Neural cell (in vitro differentiated cells): ENCODE results near the gene QRICH1. TPM values are rescaled to one million over a fixed set of nuclear protein-coding genes. Genes with fewer than 3 reads are reported as not detected.

Experiments
- H2AFZ ChIP-seq: fragments of 200-600, 300-800 bp; sonication (generic), shearing (Covaris generic); 2 replicates; pipeline ENCODE4 v1.6.0; 2014; ENCODE audit warnings: low read depth, mild to moderate bottlenecking, antibody characterized with exemption, low read length, moderate library complexity
- H3F3A ChIP-seq: fragments of 200-600 bp; shearing (Covaris generic); 2 replicates; pipeline ENCODE4 v1.6.1; 2016; ENCODE audit warnings: mild to moderate bottlenecking, moderate library complexity, mixed read lengths, antibody characterized with exemption, low read length; ENCODE audit not compliant: insufficient read depth, poor library complexity, severe bottlenecking
- H3K27ac ChIP-seq: fragments of 200-600, 300-800 bp; sonication (generic), shearing (Covaris generic); 2 replicates; pipeline ENCODE4 v1.5.1; 2014; ENCODE audit warnings: mild to moderate bottlenecking, low read length, moderate library complexity
- H3K27me3 ChIP-seq: fragments of 300-800, 200-600 bp; sonication (generic), shearing (Covaris generic); 2 replicates; pipeline ENCODE4 v1.6.0; 2014; ENCODE audit warnings: mild to moderate bottlenecking, low read depth, low read length, moderate library complexity; ENCODE audit not compliant: insufficient read depth
- H3K36me3 ChIP-seq: fragments of 300-800, 200-600 bp; sonication (generic), shearing (Covaris generic); 2 replicates; pipeline ENCODE4 v1.5.1; 2014; ENCODE audit warnings: mild to moderate bottlenecking, antibody characterized with exemption, low read length, moderate library complexity; ENCODE audit not compliant: insufficient read depth
- H3K4me2 ChIP-seq: fragments of 300-800, 200-600 bp; sonication (generic), shearing (Covaris generic); 2 replicates; pipeline ENCODE4 v1.6.0; 2014; ENCODE audit warnings: mild to moderate bottlenecking, low read length
- H3K4me3 ChIP-seq: fragments of 300-800, 200-600 bp; sonication (generic), shearing (Covaris generic); 2 replicates; pipeline ENCODE4 v1.5.1; 2014; ENCODE audit warnings: mild to moderate bottlenecking, low read length, moderate library complexity
- H3K79me2 ChIP-seq: fragments of 200-600 bp; shearing (Covaris generic); replicated peaks from 2 replicates; pipeline ENCODE4 v1.6.0; 2014; ENCODE audit warnings: mild to moderate bottlenecking, low read length, moderate library complexity; ENCODE audit not compliant: insufficient read depth
- H3K9ac ChIP-seq: fragments of 300-800, 200-600 bp; sonication (generic), shearing (Covaris generic); 2 replicates; pipeline ENCODE4 v1.6.1; 2016; ENCODE audit warnings: mild to moderate bottlenecking, low read length, mixed read lengths
- H3K9me2 ChIP-seq: fragments of 200-600 bp; shearing (Covaris generic); 2 replicates; pipeline ENCODE4 v1.6.1; 2016; ENCODE audit warnings: mild to moderate bottlenecking, low read length, mixed read lengths; ENCODE audit not compliant: insufficient read depth
- H3K9me3 ChIP-seq: fragments of 200-600, 300-800 bp; sonication (generic), shearing (Covaris generic); 2 replicates; pipeline ENCODE4 v1.6.1; 2016; ENCODE audit warnings: mild to moderate bottlenecking, mixed run types, low read length, moderate library complexity, mixed read lengths
- H4K20me1 ChIP-seq: fragments of 200-600 bp; shearing (Covaris generic); 2 replicates; pipeline ENCODE4 v1.6.1; 2016; ENCODE audit warnings: mild to moderate bottlenecking, mixed run types; ENCODE audit not compliant: insufficient read depth
- EP300 ChIP-seq: fragments of 450-650 bp; conservative IDR thresholded peaks from 2 replicates; pipeline ENCODE4 v1.6.1; 2014; ENCODE audit warnings: antibody characterized with exemption, mild to moderate bottlenecking, moderate library complexity; ENCODE audit not compliant: poor library complexity, severe bottlenecking
- EZH2 ChIP-seq: fragments of 200-600, 300-800 bp; shearing (Covaris generic), sonication (generic); IDR thresholded peaks from 2 replicates; pipeline ENCODE4 v1.6.1; 2014; ENCODE audit warnings: antibody characterized with exemption, low read length, borderline replicate concordance, mild to moderate bottlenecking; ENCODE audit not compliant: insufficient read depth, poor library complexity, severe bottlenecking
- MXI1 ChIP-seq: fragments of 450-650 bp; conservative IDR thresholded peaks from 2 replicates; pipeline ENCODE4 v1.6.1; 2014; ENCODE audit warnings: antibody characterized with exemption, mild to moderate bottlenecking; ENCODE audit not compliant: poor library complexity, severe bottlenecking
- POLR2AphosphoS5 ChIP-seq: IDR thresholded peaks from 2 replicates; pipeline ENCODE4 v1.6.1; 2012
- RAD21 ChIP-seq: fragments of 450-650 bp; conservative IDR thresholded peaks from 2 replicates; pipeline ENCODE4 v1.6.1; 2014; ENCODE audit warnings: antibody characterized with exemption, mild to moderate bottlenecking, moderate library complexity
- SMC3 ChIP-seq: fragments of 450-650 bp; conservative IDR thresholded peaks from 2 replicates; pipeline ENCODE4 v1.6.1; 2014; ENCODE audit warnings: antibody characterized with exemption, mild to moderate bottlenecking, moderate library complexity; ENCODE audit not compliant: poor library complexity
- TAF1 ChIP-seq: IDR thresholded peaks from 2 replicates; pipeline ENCODE4 v1.6.1; 2012; ENCODE audit warnings: low read depth
- polyA plus RNA-seq: library from polyadenylated mRNA; depleted of rRNA; stranded (reverse); fragments of >200 nt; gene quantifications from 2 replicates; pipeline ENCODE4 v1.2.3, GENCODE V29; 2014
- TF ChIP-seq, protein P1 (sequence below): IDR thresholded peaks from 2 replicates; pipeline ENCODE4 v1.6.1; 2012; ENCODE audit warnings: borderline replicate concordance
- TF ChIP-seq, protein P2 (sequence below): fragments of 450-650 bp; IDR thresholded peaks from 2 replicates; pipeline ENCODE4 v1.5.1; 2014; ENCODE audit warnings: antibody characterized with exemption, mild to moderate bottlenecking, moderate library complexity; ENCODE audit not compliant: poor library complexity, severe bottlenecking

Gene QRICH1
- polyA plus RNA-seq, 1 donor from 2014 or later: 87.5 TPM

DNA sequence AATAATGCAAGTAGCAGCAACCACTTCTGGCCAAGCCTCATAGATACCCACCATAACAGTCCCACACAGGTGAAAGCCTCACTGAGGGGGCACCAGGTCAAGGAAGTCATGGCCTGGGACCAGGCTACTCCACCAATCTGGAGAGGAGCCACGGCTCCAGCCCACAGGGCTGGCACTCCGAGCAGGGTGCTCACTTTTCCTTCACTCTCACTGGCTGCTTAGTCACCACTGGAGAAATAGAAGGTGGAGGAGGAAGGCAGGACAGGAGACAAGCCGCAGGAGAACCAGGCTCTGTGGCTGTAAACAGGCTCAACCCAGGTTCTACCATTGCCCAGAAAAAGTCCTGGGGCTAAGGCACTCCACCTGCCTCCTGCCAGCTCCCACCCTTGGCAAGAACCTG lies 25.6 kb upstream of the QRICH1 start:
- Histone ChIP-seq H3F3A (no peaks in the 10 kb centered on the region), H3K9ac (peak overlapping the region; percentile 97), H3K36me3 (peaks cover 7% of the 10 kb centered on the region), H2AFZ (no peak overlapping the region), H3K9me2 (no peaks in the 10 kb centered on the region), H3K4me3 (peak overlapping the region; percentile 100), H3K27me3 (no peaks in the 10 kb centered on the region), H3K9me3 (no peaks in the 10 kb centered on the region), H3K79me2 (peaks cover 15% of the 10 kb centered on the region), H3K27ac (peak overlapping the region; percentile 92), H4K20me1 (no peaks in the 10 kb centered on the region), H3K4me2 (peak overlapping the region; percentile 100)
- no peak for TF ChIP-seq RAD21
- TF ChIP-seq EZH2: no peak
- no peak for TF ChIP-seq MXI1
- TF ChIP-seq, protein P1, sequence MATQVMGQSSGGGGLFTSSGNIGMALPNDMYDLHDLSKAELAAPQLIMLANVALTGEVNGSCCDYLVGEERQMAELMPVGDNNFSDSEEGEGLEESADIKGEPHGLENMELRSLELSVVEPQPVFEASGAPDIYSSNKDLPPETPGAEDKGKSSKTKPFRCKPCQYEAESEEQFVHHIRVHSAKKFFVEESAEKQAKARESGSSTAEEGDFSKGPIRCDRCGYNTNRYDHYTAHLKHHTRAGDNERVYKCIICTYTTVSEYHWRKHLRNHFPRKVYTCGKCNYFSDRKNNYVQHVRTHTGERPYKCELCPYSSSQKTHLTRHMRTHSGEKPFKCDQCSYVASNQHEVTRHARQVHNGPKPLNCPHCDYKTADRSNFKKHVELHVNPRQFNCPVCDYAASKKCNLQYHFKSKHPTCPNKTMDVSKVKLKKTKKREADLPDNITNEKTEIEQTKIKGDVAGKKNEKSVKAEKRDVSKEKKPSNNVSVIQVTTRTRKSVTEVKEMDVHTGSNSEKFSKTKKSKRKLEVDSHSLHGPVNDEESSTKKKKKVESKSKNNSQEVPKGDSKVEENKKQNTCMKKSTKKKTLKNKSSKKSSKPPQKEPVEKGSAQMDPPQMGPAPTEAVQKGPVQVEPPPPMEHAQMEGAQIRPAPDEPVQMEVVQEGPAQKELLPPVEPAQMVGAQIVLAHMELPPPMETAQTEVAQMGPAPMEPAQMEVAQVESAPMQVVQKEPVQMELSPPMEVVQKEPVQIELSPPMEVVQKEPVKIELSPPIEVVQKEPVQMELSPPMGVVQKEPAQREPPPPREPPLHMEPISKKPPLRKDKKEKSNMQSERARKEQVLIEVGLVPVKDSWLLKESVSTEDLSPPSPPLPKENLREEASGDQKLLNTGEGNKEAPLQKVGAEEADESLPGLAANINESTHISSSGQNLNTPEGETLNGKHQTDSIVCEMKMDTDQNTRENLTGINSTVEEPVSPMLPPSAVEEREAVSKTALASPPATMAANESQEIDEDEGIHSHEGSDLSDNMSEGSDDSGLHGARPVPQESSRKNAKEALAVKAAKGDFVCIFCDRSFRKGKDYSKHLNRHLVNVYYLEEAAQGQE: no peak
- no peak for TF ChIP-seq EP300
- TF ChIP-seq TAF1: no peak
- TF ChIP-seq SMC3: no peak
- no peak for TF ChIP-seq POLR2AphosphoS5
- TF ChIP-seq, protein P2, sequence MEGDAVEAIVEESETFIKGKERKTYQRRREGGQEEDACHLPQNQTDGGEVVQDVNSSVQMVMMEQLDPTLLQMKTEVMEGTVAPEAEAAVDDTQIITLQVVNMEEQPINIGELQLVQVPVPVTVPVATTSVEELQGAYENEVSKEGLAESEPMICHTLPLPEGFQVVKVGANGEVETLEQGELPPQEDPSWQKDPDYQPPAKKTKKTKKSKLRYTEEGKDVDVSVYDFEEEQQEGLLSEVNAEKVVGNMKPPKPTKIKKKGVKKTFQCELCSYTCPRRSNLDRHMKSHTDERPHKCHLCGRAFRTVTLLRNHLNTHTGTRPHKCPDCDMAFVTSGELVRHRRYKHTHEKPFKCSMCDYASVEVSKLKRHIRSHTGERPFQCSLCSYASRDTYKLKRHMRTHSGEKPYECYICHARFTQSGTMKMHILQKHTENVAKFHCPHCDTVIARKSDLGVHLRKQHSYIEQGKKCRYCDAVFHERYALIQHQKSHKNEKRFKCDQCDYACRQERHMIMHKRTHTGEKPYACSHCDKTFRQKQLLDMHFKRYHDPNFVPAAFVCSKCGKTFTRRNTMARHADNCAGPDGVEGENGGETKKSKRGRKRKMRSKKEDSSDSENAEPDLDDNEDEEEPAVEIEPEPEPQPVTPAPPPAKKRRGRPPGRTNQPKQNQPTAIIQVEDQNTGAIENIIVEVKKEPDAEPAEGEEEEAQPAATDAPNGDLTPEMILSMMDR: no peak

DNA sequence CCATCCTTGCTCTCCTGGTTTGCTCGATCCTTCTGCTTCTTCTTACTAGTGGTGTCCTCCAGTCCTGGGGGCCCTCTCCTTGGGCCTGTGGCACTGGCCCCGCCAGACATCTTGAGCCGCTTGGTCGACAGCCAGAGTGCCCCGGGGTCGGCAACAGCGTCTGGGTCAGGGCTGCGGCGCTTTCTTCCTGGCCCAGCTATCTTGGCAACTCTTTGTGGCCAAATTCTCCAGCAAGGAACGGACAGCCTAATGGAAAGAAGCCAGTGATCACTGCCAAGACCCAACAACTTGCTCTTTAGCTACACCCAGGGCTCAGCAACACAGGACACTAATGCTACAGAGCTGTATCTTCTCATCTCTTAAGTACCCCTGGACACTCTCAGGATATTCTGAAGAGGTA lies 25.2 kb upstream of the QRICH1 start:
- H3K4me2 ChIP-seq: peak overlapping the region; percentile 100

More for the DNA sequence above, 25.2 kb upstream of the QRICH1 start:
- no peaks in the 10 kb centered on the region for H3K27me3 ChIP-seq
- H3F3A ChIP-seq: no peaks in the 10 kb centered on the region
- H3K27ac ChIP-seq: peak overlapping the region; percentile 17
- peak overlapping the region; percentile 97 for H3K9ac ChIP-seq
- H3K4me3 ChIP-seq: peak overlapping the region; percentile 100
- H4K20me1 ChIP-seq: no peaks in the 10 kb centered on the region
- TF ChIP-seq, protein P2: no peak
- no peak for TF ChIP-seq POLR2AphosphoS5
- TF ChIP-seq EP300: no peak
- no peak for TF ChIP-seq EZH2
- TF ChIP-seq, protein P1: no peak
- no peak for TF ChIP-seq MXI1
- H2AFZ ChIP-seq: no peak overlapping the region
- peaks cover 7% of the 10 kb centered on the region for H3K36me3 ChIP-seq
- H3K9me3 ChIP-seq: no peaks in the 10 kb centered on the region
- peaks cover 15% of the 10 kb centered on the region for H3K79me2 ChIP-seq
- no peaks in the 10 kb centered on the region for H3K9me2 ChIP-seq
